HG03520 (cell line): ENCODE results near the gene RASAL3.
A peak's percentile ranks its signal among the peaks of the same experiment; 100 is the strongest.

Source experiments
- ATAC-seq: cut with Tn5 transposase; IDR thresholded peaks from one replicate; pipeline ENCODE4 v1.9.1; 2021; ENCODE audit warnings: mild to moderate bottlenecking, moderate library complexity; ENCODE audit not compliant: unreplicated experiment

The RASAL3 gene

GRCh38 chr19:15436012-15436825 is 28.1 kb downstream of the RASAL3 start:
- ATAC-seq: no peak

GRCh38 chr19:15433519-15434069 is 30.8 kb downstream of the RASAL3 start:
- no peak for ATAC-seq

GRCh38 chr19:15432629-15433518 is 31.5 kb downstream of the RASAL3 start:
- peak; percentile 56 for ATAC-seq

- ATAC-seq: no peak
Observed at GRCh38 chr19:15432018-15432494, 32.3 kb downstream of the RASAL3 start.

- ATAC-seq: no peak
Observed at GRCh38 chr19:15431396-15432017, 32.8 kb downstream of the RASAL3 start.

- no peak for ATAC-seq
Observed at GRCh38 chr19:15430526-15431120, 33.7 kb downstream of the RASAL3 start.

- ATAC-seq: no peak
Observed at GRCh38 chr19:15429825-15430467, 34.4 kb downstream of the RASAL3 start.

- no peak for ATAC-seq
Observed at GRCh38 chr19:15428956-15429824, 35.2 kb downstream of the RASAL3 start.

GRCh38 chr19:15427991-15428471 is 36.3 kb downstream of the RASAL3 start:
- no peak for ATAC-seq

GRCh38 chr19:15427350-15427700 is 37.0 kb downstream of the RASAL3 start:
- ATAC-seq: no peak

- ATAC-seq: no peak
Observed at GRCh38 chr19:15426485-15427349, 37.6 kb downstream of the RASAL3 start.

- ATAC-seq: no peak
Observed at GRCh38 chr19:15425321-15425950, 38.9 kb downstream of the RASAL3 start.

- no peak for ATAC-seq
Observed at GRCh38 chr19:15424692-15425272, 39.6 kb downstream of the RASAL3 start.

GRCh38 chr19:15424121-15424520 is 40.2 kb downstream of the RASAL3 start:
- no peak for ATAC-seq

- no peak for ATAC-seq
Observed at GRCh38 chr19:15423130-15423529, 41.2 kb downstream of the RASAL3 start.

- no peak for ATAC-seq
Observed at GRCh38 chr19:15422296-15423075, 41.9 kb downstream of the RASAL3 start.
